IMR-90 (cell line): Measurements from ENCODE around the gene IL1A. TPM values are rescaled to one million over a fixed set of nuclear protein-coding genes. Genes with fewer than 3 reads are reported as not detected.

ENCODE experiments used
- ATAC-seq: fragments of 200-7000 bp; cut with Tn5 transposase; 2 replicates; pipeline ENCODE4 v1.9.1; 2020; ENCODE audit warnings: low read depth, mild to moderate bottlenecking, moderate library complexity
- BruUV-seq: library from RNA; stranded (reverse); fragments of 400-500 nt; replicated peaks from 2 replicates; lab custom pipeline; 2021; lab: Mats Ljungman, UMichigan
- CTCF ChIA-PET: fragments of 300-600 bp; formaldehyde crosslinking; extraction: SDS; loops from one replicate; lab custom pipeline; 2021; ENCODE audit warnings: antibody characterized with exemption; lab: Yijun Ruan, JAX
- POLR2A ChIA-PET: fragments of 300-600 bp; sonication (Branson Sonifier 250); formaldehyde crosslinking; loops from one replicate; lab custom pipeline; 2022; ENCODE audit warnings: antibody characterized with exemption; ENCODE audit not compliant: unreplicated experiment; lab: Charles Lee
- DNase-seq: peaks from one replicate; pipeline ENCODE4 v3.0.0; 2013
- H2AFZ ChIP-seq: replicated peaks from 2 replicates; pipeline ENCODE3; 2013; ENCODE audit warnings: low read length, mild to moderate bottlenecking; ENCODE audit not compliant: poor library complexity
- H2AK5ac ChIP-seq: 2 replicates; pipeline ENCODE4 v1.6.1; 2013; ENCODE audit warnings: low read depth, low read length, inconsistent platforms
- H2AK9ac ChIP-seq: replicated peaks from 2 replicates; pipeline ENCODE3; 2013; ENCODE audit warnings: mild to moderate bottlenecking, low read depth, low read length, moderate library complexity; ENCODE audit not compliant: poor library complexity
- H2BK120ac ChIP-seq: 2 replicates; pipeline ENCODE4 v1.6.1; 2013; ENCODE audit warnings: low read depth, low read length, inconsistent platforms
- H2BK15ac ChIP-seq: 3 replicates; pipeline ENCODE4 v1.6.1; 2013; ENCODE audit warnings: low read depth, low read length, inconsistent platforms
- H2BK20ac ChIP-seq: 2 replicates; pipeline ENCODE4 v1.6.1; 2013; ENCODE audit warnings: low read depth, mild to moderate bottlenecking, inconsistent platforms, low read length, moderate library complexity
- H2BK5ac ChIP-seq: 2 replicates; pipeline ENCODE4 v1.6.1; 2013; ENCODE audit warnings: mild to moderate bottlenecking, low read depth, low read length, inconsistent platforms; ENCODE audit not compliant: poor library complexity, severe bottlenecking
- H3K14ac ChIP-seq: replicated peaks from 2 replicates; pipeline ENCODE4 v1.6.1; 2013; ENCODE audit warnings: low read depth, low read length, inconsistent platforms
- H3K18ac ChIP-seq: 2 replicates; pipeline ENCODE4 v1.6.1; 2013; ENCODE audit warnings: low read depth, low read length, control low read depth
- H3K23ac ChIP-seq: 2 replicates; pipeline ENCODE4 v1.6.1; 2013; ENCODE audit warnings: low read depth, low read length, inconsistent platforms
- H3K27ac ChIP-seq: 2 replicates; pipeline ENCODE4 v1.5.1; 2013; ENCODE audit warnings: mild to moderate bottlenecking, control low read depth, low read length; ENCODE audit not compliant: insufficient read depth
- H3K27me3 ChIP-seq: 2 replicates; pipeline ENCODE4 v1.6.1; 2013; ENCODE audit warnings: low read length; ENCODE audit not compliant: control insufficient read depth, insufficient read depth
- H3K36me3 ChIP-seq: 2 replicates; pipeline ENCODE4 v1.6.1; 2013; ENCODE audit warnings: low read length, mixed read lengths; ENCODE audit not compliant: control insufficient read depth, insufficient read depth
- H3K4ac ChIP-seq: 2 replicates; pipeline ENCODE4 v1.6.1; 2013; ENCODE audit warnings: low read depth, low read length, inconsistent platforms
- H3K4me1 ChIP-seq: 2 replicates; pipeline ENCODE4 v1.6.1; 2013; ENCODE audit warnings: low read length, mixed read lengths; ENCODE audit not compliant: control insufficient read depth, insufficient read depth
- H3K4me2 ChIP-seq: 2 replicates; pipeline ENCODE4 v1.6.1; 2013; ENCODE audit warnings: low read depth, mild to moderate bottlenecking, control low read depth, low read length, moderate library complexity
- H3K4me3 ChIP-seq: 2 replicates; pipeline ENCODE4 v1.5.1; 2013; ENCODE audit warnings: low read depth, mild to moderate bottlenecking, control low read depth, low read length, moderate library complexity; ENCODE audit not compliant: insufficient read depth
- H3K56ac ChIP-seq: 2 replicates; pipeline ENCODE4 v1.6.1; 2013; ENCODE audit warnings: low read length, inconsistent platforms; ENCODE audit not compliant: insufficient read depth; ENCODE audit errors: extremely low read depth
- H3K79me1 ChIP-seq, 2 experiments: 2 replicates each; pipeline ENCODE4 v1.6.1; 2013; ENCODE audit warnings: low read length in 2 of 2, inconsistent platforms in 1 of 2, low read depth in 1 of 2
- H3K9ac ChIP-seq: 2 replicates; pipeline ENCODE4 v1.6.1; 2013; ENCODE audit warnings: low read depth, low read length, control low read depth
- H3K9me1 ChIP-seq: 2 replicates; pipeline ENCODE4 v1.6.1; 2013; ENCODE audit warnings: low read length, inconsistent platforms; ENCODE audit not compliant: insufficient read depth
- H3K9me3 ChIP-seq: 2 replicates; pipeline ENCODE4 v1.6.1; 2013; ENCODE audit warnings: low read length; ENCODE audit not compliant: control insufficient read depth, insufficient read depth
- H4K20me1 ChIP-seq: 2 replicates; pipeline ENCODE4 v1.6.1; 2013; ENCODE audit warnings: low read length, inconsistent platforms; ENCODE audit not compliant: insufficient read depth
- H4K5ac ChIP-seq: 2 replicates; pipeline ENCODE4 v1.6.1; 2013; ENCODE audit warnings: mild to moderate bottlenecking, low read depth, low read length, control low read depth
- H4K8ac ChIP-seq, 2 experiments: 2 replicates each; pipeline ENCODE4 v1.6.1; 2013; ENCODE audit warnings: low read depth in 2 of 2, low read length in 2 of 2, control low read depth in 1 of 2, inconsistent platforms in 1 of 2
- H4K91ac ChIP-seq: 2 replicates; pipeline ENCODE4 v1.6.1; 2013; ENCODE audit warnings: low read depth, low read length, inconsistent platforms; ENCODE audit not compliant: insufficient read depth
- CEBPB ChIP-seq: IDR thresholded peaks from 2 replicates; pipeline ENCODE4 v1.6.1; 2012; ENCODE audit warnings: low read depth, low read length, improper control_type of control experiment
- CTCF ChIP-seq: conservative IDR thresholded peaks from 2 replicates; pipeline ENCODE4 v1.5.1; 2012; ENCODE audit warnings: mild to moderate bottlenecking, low read depth, low read length, improper control_type of control experiment
- FOS ChIP-seq: fragments of 150-350 bp; IDR thresholded peaks from 2 replicates; pipeline ENCODE4 v1.6.1; 2016; ENCODE audit warnings: low read depth, low read length
- MAZ ChIP-seq: IDR thresholded peaks from 2 replicates; pipeline ENCODE4 v1.6.1; 2012; ENCODE audit warnings: low read depth, mild to moderate bottlenecking, low read length, improper control_type of control experiment, moderate library complexity, borderline replicate concordance
- NFE2L2 ChIP-seq: fragments of 150-350 bp; IDR thresholded peaks from 2 replicates; pipeline ENCODE4 v1.6.1; 2016; ENCODE audit warnings: low read depth, mild to moderate bottlenecking, low read length
- POLR2A ChIP-seq: IDR thresholded peaks from 2 replicates; pipeline ENCODE4 v1.6.1; 2012; ENCODE audit warnings: mild to moderate bottlenecking, low read depth, low read length
- WGBS, 2 experiments: methylation state at CpG; one replicate each; pipeline versions ENCODE4 v1.1.5 to v1.1.7; 2013; ENCODE audit warnings: missing lambda C conversion rate in 2 of 2; ENCODE audit not compliant: insufficient read length in 1 of 2; ENCODE audit errors: extremely low coverage in 2 of 2; 5-methylcytosine and 5-hydroxymethylcytosine counted together
- dilution Hi-C: fragments of 300-500 bp; cut with HindIII; formaldehyde crosslinking; loops from one replicate; pipeline ENCODE4 v1.14.3; 2018; ENCODE audit warnings: low sequenced_read_pairs; ENCODE audit not compliant: unreplicated experiment
- in situ Hi-C: fragments of 300-500 bp; cut with MboI; formaldehyde crosslinking; loops from 3 replicates; pipeline ENCODE4 v1.14.3; 2019; ENCODE audit warnings: low sequenced_read_pairs, inconsistent platforms, mixed read lengths
- intact Hi-C: fragments of 100-400 bp; cut with micrococcal nuclease; formaldehyde crosslinking; loops from 2 replicates; pipeline ENCODE4 v1.10.0; 2022
- polyA plus RNA-seq, 3 experiments: library from polyadenylated mRNA; depleted of rRNA; stranded (reverse); fragments of >200 nt; gene quantifications; 2 replicates each; pipeline ENCODE4 v1.2.3, GENCODE V29; 2012; ENCODE audit warnings: low replicate concordance in 1 of 3
- total RNA-seq: library from RNA; depleted of rRNA; stranded (reverse); fragments of >200 nt; gene quantifications from 2 replicates; pipeline ENCODE4 v1.2.3, GENCODE V29; 2012

Gene IL1A
- total and polyA plus RNA-seq, 2 of the 4 experiments (the other 2 are of a cell fraction) = 0.48 to 1.1 TPM

GRCh38 chr2:112764071-112765044 lies 19.9 kb downstream of the IL1A start, which contains the start of gene CKAP2L (continued):
- peak; percentile 63; the same call in 1 of the 2 replicates for TF ChIP-seq MAZ
- no peak for TF ChIP-seq NFE2L2
- peak; percentile 19; the same call in 1 of the 2 replicates for TF ChIP-seq FOS

DNA sequence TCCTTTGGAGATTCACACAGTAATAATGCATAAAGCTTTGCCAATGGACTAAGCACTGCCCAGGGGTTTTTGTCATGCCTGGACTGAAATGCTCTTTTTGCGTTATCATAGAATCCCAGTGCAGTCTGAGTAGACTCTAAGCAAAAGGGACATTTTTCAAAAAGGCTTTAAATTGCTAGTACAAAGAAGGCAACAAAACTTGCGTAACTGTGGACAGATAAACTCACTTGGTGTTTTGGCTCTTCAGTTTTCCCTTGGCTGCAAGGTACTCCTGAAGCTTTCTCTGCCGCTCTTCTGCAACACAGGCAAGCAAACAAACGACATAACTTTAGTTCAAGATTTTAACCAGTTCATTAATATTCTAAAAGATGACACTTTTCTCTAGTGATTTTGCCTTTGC lies 22.0 kb downstream of the IL1A start:
- no peak overlapping the region for H2AK5ac ChIP-seq
- peak overlapping the region in 1 of 2 experiments; percentile 11; a peak in 2 of 4 replicates for H4K8ac ChIP-seq
- no peak overlapping the region for H2AK9ac ChIP-seq
- H2BK120ac ChIP-seq = no peak overlapping the region
- POLR2A ChIA-PET = no interaction called here
- no peak overlapping the region for H2BK20ac ChIP-seq
- H3K18ac ChIP-seq = no peak overlapping the region
- no peak overlapping the region for H2BK15ac ChIP-seq
- no peak overlapping the region for H2BK5ac ChIP-seq
- H3K4me2 ChIP-seq = no peak overlapping the region
- DNase-seq (no peak), ATAC-seq (no peak)
- dilution Hi-C loops = no loop called here
- in situ Hi-C loops = no loop called here
- intact Hi-C loops = loop anchor here (5.0 kb wide), 1 partner anchor 120 kb away; no protein-coding TSS in a partner anchor
- no peak overlapping the region for H3K4ac ChIP-seq
- H3K56ac ChIP-seq = no peak overlapping the region
- H3K9ac ChIP-seq = no peak overlapping the region
- no peak overlapping the region for H3K27ac ChIP-seq
- H3K4me1 ChIP-seq = peaks cover 2% of the 10 kb centered on the region
- H3K36me3 ChIP-seq = no peaks in the 10 kb centered on the region
- H4K20me1 ChIP-seq = no peaks in the 10 kb centered on the region
- no peak overlapping the region for H2AFZ ChIP-seq
- no peak overlapping the region; the same call in 1 of the 2 replicates for H3K14ac ChIP-seq
- H3K23ac ChIP-seq = peak overlapping the region; percentile 56
- CTCF ChIA-PET = interaction anchor here (0.7 to 2.1 kb wide), 3 partner anchors 13 to 1971 kb away, joined by 3 to 7 read pairs (median 4); no protein-coding TSS in a partner anchor
- H3K9me3 ChIP-seq = no peaks in the 10 kb centered on the region
- H3K27me3 ChIP-seq = no peaks in the 10 kb centered on the region
- no TSS peak for BruUV-seq
- peaks cover 29 to 70% of the 10 kb centered on the region in 2 experiments for H3K79me1 ChIP-seq
- 90% methylated on average over 2 of the region's 4 CpGs; no CpG with 5 or more reads in 1 of the 2 experiments for WGBS, 2 experiments
- no peak overlapping the region for H4K91ac ChIP-seq
- no peak overlapping the region for H3K4me3 ChIP-seq
- no peak overlapping the region for H4K5ac ChIP-seq
- TF ChIP-seq CEBPB = peak; percentile 48; the same call in 1 of the 2 replicates
- no peak for TF ChIP-seq POLR2A
- no peak for TF ChIP-seq CTCF
- peaks cover 2% of the 10 kb centered on the region; the same call in 1 of the 2 replicates for H3K9me1 ChIP-seq
